Omental fat pad (tissue), 4 donors: ENCODE data around the gene TASP1. TPM values are rescaled to one million over a fixed set of nuclear protein-coding genes. Genes with fewer than 3 reads are reported as not detected.

Experiments
- ATAC-seq: fragments of 150-250 bp; one replicate; pipeline ENCODE4 v1.9.1; 2016; ENCODE audit warnings: mild to moderate bottlenecking, moderate library complexity; ENCODE audit not compliant: low FRiP score
- DNase-seq: peaks from one replicate; pipeline ENCODE4 v3.0.0-alpha.2; 2019; ENCODE audit warnings: low spot score
- CTCF ChIP-seq, 3 donors: fragments of 450-650 bp; IDR thresholded peaks; one replicate each; pipeline ENCODE4 v1.5.1; 2016 to 2017; ENCODE audit warnings: antibody characterized with exemption in 3 of 3, mild to moderate bottlenecking in 3 of 3, moderate library complexity in 2 of 3
- total RNA-seq, 4 donors: library from RNA; depleted of rRNA; stranded (reverse); fragments of >200 nt; gene quantifications; one replicate each; pipeline ENCODE4 v1.1.0, GENCODE V29; 2016

Gene TASP1
- total RNA-seq, 4 donors from 2014 or later: 8.0 to 12.8 (median 11.1) TPM

GRCh38 chr20:13353261-13353945, 285.3 kb downstream of the TASP1 start:
- TF ChIP-seq CTCF (IDR thresholded peaks at IDR 0.05): no peak
- ATAC-seq (no peak), DNase-seq (no peak)

GRCh38 chr20:13349235-13349604, 289.5 kb downstream of the TASP1 start:
- DNase-seq: no peak
- ATAC-seq: no peak
- no peak for TF ChIP-seq CTCF (IDR thresholded peaks at IDR 0.05)

- ATAC-seq (no peak), DNase-seq (no peak)
- TF ChIP-seq CTCF (IDR thresholded peaks at IDR 0.05): no peak
These were observed 290.2 kb downstream of the TASP1 start for GRCh38 chr20:13348311-13349234.

GRCh38 chr20:13344671-13345070, 294.1 kb downstream of the TASP1 start:
- DNase-seq (no peak), ATAC-seq (no peak)
- no peak for TF ChIP-seq CTCF (IDR thresholded peaks at IDR 0.05)

GRCh38 chr20:13342469-13343242, 296.1 kb downstream of the TASP1 start:
- no peak for TF ChIP-seq CTCF (IDR thresholded peaks at IDR 0.05)
- ATAC-seq: no peak
- no peak for DNase-seq

GRCh38 chr20:13341737-13342393, 296.9 kb downstream of the TASP1 start:
- DNase-seq (no peak), ATAC-seq (no peak)
- TF ChIP-seq CTCF (IDR thresholded peaks at IDR 0.05): no peak
